Left renal cortex interstitium (tissue), 4 donors: Measurements from ENCODE around the gene TEPSIN. TPM values are rescaled to one million over a fixed set of nuclear protein-coding genes. Genes with fewer than 3 reads are reported as not detected.

Source experiments
- DNase-seq, 4 donors: peaks; one replicate each; pipeline ENCODE4 v3.0.0-alpha.2; 2013; ENCODE audit warnings: low read depth in 4 of 4, low spot score in 2 of 4, missing footprints in 1 of 4
- polyA plus RNA-seq, 4 donors: library from polyadenylated mRNA; unstranded; fragments of 120-200 nt; gene quantifications; one replicate each; pipeline ENCODE4 v1.2.1, GENCODE V29; 2013; ENCODE audit not compliant: insufficient read length in 4 of 4

The TEPSIN gene
- polyA plus RNA-seq, 4 donors = 12.3 to 34.3 (median 21.0) TPM

- no peak for DNase-seq
Observed at GRCh38 chr17:81189016-81189415, 49.8 kb downstream of the TEPSIN start.

DNA sequence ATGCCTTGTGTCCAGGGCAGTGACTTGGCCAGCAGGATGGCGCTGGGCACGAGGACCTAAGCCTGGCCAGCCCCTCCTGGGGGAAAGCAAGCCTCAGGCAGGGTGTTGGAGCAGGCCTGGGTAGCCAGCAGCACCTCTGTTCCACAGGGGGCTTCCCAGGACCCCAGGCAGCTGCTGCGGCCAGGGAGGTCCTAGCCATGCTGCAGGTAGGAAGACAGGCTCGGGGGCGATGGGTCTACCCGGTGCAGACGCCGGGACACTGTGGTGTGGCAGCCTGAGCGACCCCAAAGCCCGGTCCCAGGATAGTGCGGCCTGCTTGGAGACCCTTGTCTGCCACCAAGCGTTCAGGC is 50.4 kb downstream of the TEPSIN start:
- no peak for DNase-seq

GRCh38 chr17:81187586-81188490 is 51.0 kb downstream of the TEPSIN start:
- DNase-seq = no peak

DNA sequence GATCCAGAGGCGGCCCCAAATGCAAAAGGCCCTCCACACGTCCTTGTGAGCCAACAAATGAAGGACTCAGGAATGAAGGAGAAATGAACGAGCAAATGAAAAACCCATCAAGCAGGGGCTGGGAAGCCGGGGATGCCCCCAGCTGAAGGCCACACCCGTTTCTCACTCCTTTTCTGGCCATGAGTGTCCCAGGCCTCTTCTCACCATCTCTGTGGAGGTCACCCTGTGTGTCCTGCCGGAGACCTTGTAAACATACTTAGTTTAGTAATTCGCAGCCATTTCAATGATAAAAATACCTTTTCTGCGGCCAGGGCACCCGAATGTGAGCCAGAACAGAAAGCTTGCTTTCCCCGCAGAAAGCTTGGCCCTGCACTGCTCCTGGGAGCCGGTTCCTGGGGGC is 51.7 kb downstream of the TEPSIN start:
- DNase-seq = no peak

GRCh38 chr17:81186203-81186602 is 52.7 kb downstream of the TEPSIN start:
- DNase-seq = no peak

DNA sequence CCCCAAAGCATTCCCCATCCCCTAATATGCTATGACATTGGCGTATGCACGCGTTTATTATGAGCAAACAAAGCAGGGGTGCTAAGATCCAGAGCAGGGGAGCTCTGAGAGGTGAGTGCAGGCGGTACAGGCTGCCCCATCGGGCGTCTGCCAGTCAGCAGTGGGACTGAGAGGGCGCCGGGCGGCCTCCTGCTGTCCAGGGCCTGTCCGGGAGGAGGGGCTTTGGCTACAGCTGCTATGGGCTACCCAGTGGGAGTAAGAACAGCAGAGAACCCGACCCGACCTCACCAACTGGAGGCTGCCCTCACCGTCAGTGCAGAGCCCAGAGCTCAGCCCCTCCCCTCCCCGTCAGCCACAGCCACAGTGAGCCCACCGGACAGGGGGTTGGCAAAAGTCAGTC is 54.3 kb downstream of the TEPSIN start:
- no peak for DNase-seq

DNA sequence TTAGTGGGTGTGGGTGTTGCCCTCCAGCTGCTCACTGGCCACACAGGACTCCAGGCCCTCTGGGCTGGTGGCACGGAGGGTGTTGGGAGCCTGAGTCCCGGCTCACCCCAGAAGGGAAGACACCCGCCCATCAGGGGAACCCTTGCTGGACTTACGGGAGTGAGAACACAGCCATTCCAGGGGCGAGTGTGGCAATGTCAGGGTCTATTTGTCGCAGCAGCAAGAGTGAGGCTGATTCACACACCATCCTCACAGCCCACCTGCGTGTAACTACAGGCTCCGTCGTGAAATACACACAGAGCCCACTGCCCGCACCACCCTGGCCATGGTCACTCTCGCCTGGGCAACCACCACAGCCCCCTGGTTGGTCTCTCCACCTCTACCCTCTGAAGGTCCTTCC is 55.0 kb downstream of the TEPSIN start:
- DNase-seq = no peak

GRCh38 chr17:81183316-81183715 is 55.5 kb downstream of the TEPSIN start:
- no peak for DNase-seq

DNA sequence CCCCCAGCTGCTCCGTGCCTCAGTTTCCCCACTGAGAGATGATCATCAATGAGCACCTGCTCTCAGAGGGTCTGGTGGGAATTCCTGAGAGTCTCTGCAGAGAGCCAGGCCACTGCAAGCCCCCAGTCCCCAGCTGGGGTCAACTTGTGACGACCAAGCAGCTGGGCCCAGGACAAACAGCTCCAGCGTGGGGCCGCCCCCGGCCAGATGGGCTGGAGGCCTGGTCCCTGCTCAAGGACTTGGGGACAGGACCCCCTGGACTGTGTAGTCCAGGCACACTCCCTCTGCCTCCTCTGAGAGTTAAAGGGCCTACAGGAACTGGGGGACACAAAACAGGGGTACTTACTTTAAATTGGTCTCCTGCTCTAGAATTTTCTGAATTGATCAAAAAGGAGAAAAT is 56.3 kb downstream of the TEPSIN start:
- DNase-seq = no peak

- DNase-seq = no peak
Observed at GRCh38 chr17:81181811-81182185, 57.1 kb downstream of the TEPSIN start.

GRCh38 chr17:81180836-81181810 is 57.7 kb downstream of the TEPSIN start:
- DNase-seq = no peak

DNA sequence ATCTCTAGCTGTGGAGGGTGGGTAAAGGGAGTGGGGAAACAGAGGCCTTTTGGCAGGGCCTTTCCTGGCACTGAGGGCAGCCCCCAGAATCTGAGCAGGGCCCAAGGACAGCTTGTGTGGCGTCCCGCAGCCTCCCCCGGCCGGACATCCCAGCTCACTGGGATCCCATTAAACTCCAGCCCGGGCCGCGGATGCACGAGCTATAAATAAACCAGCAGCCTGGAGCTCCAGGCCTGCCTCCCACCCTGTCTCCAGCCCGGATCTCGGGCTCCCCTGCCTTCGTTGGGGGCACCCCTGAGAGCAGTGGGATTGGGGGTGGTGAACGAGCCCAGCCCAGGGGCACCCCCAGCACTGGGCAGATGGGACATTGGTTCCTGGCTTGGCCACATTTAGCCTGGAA is 59.0 kb downstream of the TEPSIN start:
- no peak for DNase-seq

- DNase-seq = no peak
Observed at GRCh38 chr17:81179220-81179619, 59.6 kb downstream of the TEPSIN start.

Other genes with a start within 250 kb of the TEPSIN start
- 10 to 100 TPM; 27.7 to 31.9 (median 29.2) TPM for gene CHMP6, start 247.2 kb downstream of the TEPSIN start, polyA plus RNA-seq
- gene BAIAP2, start 203.9 kb downstream of the TEPSIN start, polyA plus RNA-seq = 10 to 100 TPM; 33.0 to 47.1 (median 41.2) TPM
- gene PVALEF, start 73.5 kb downstream of the TEPSIN start, polyA plus RNA-seq = under 1 TPM; 0.13 to 0.79 (median 0.45) TPM
- gene AATK, start 72.8 kb downstream of the TEPSIN start, polyA plus RNA-seq = 1 to 10 TPM; 4.4 to 7.0 (median 5.4) TPM
- 10 to 100 TPM; 12.3 to 26.9 (median 22.9) TPM for gene CEP131, start 16.1 kb downstream of the TEPSIN start, polyA plus RNA-seq
- 10 to 100 TPM; 42.8 to 68.4 (median 55.4) TPM for gene NDUFAF8, start 263 bp upstream of the TEPSIN start, polyA plus RNA-seq
- gene SLC38A10, start 56.3 kb upstream of the TEPSIN start, polyA plus RNA-seq = 10 to 100 TPM; 49.5 to 83.9 (median 69.1) TPM
- gene BAHCC1, start 156.4 kb upstream of the TEPSIN start, polyA plus RNA-seq = 10 to 100 TPM; 12.2 to 33.4 (median 23.2) TPM